ENCODE measurements around the gene GPR137B. TPM values are rescaled to one million over a fixed set of nuclear protein-coding genes. Genes with fewer than 3 reads are reported as not detected.

Gene GPR137B
- total RNA-seq, 1 experiment from 2014 or later: 26.8 TPM

GRCh38 chr1:236172041-236172579 lies 29.8 kb downstream of the GPR137B start:
- peaks cover 14% of the 10 kb centered on the region; the same call in 1 of the 2 replicates for H4K20me1 ChIP-seq (ENCODE audit: insufficient read depth, low read depth, low read length)
- H2AFZ ChIP-seq (ENCODE audit: low read length): no peak overlapping the region
- peaks cover 3% of the 10 kb centered on the region; the same call in 1 of the 2 replicates for H3K4me1 ChIP-seq (ENCODE audit: low read length)
- H3K27ac ChIP-seq (ENCODE audit: low read length): no peak overlapping the region
- no peaks in the 10 kb centered on the region for H3K27me3 ChIP-seq (ENCODE audit: low read length)
- H3K9me3 ChIP-seq (ENCODE audit: low read length): no peaks in the 10 kb centered on the region
- H3K9ac ChIP-seq (ENCODE audit: low read length): no peak overlapping the region
- H3K4me2 ChIP-seq (ENCODE audit: low read depth, low read length, poor library complexity, severe bottlenecking): no peak overlapping the region
- no peak for DNase-seq
- no peaks in the 10 kb centered on the region for H3K79me2 ChIP-seq (ENCODE audit: low read length)
- H3K36me3 ChIP-seq (ENCODE audit: insufficient read depth, low read length): no peaks in the 10 kb centered on the region
- H3K9me2 ChIP-seq (replicated peaks; ENCODE audit: insufficient read depth, low read length): no peaks in the 10 kb centered on the region
- H3K4me3 ChIP-seq (ENCODE audit: low read length): no peak overlapping the region

- Histone ChIP-seq H3K4me3 (ENCODE audit: low read length) (no peak overlapping the region), H3K9ac (ENCODE audit: low read length) (no peak overlapping the region), H2AFZ (ENCODE audit: low read length) (no peak overlapping the region), H3K27ac (ENCODE audit: low read length) (no peak overlapping the region), H3K79me2 (ENCODE audit: low read length) (no peaks in the 10 kb centered on the region), H3K36me3 (ENCODE audit: insufficient read depth, low read length) (no peaks in the 10 kb centered on the region), H3K4me1 (ENCODE audit: low read length) (peaks cover 3% of the 10 kb centered on the region; the same call in 1 of the 2 replicates), H3K9me3 (ENCODE audit: low read length) (no peaks in the 10 kb centered on the region), H4K20me1 (ENCODE audit: insufficient read depth, low read depth, low read length) (peaks cover 12% of the 10 kb centered on the region; the same call in 1 of the 2 replicates), H3K9me2 (replicated peaks; ENCODE audit: insufficient read depth, low read length) (no peaks in the 10 kb centered on the region), H3K27me3 (ENCODE audit: low read length) (no peaks in the 10 kb centered on the region), H3K4me2 (ENCODE audit: low read depth, low read length, poor library complexity, severe bottlenecking) (no peak overlapping the region)
- no peak for DNase-seq
These were observed 30.9 kb downstream of the GPR137B start for GRCh38 chr1:236173174-236173767.

GRCh38 chr1:236175642-236176336 lies 33.5 kb downstream of the GPR137B start:
- Histone ChIP-seq H3K79me2 (ENCODE audit: low read length) (no peaks in the 10 kb centered on the region), H2AFZ (ENCODE audit: low read length) (no peak overlapping the region), H3K9me2 (replicated peaks; ENCODE audit: insufficient read depth, low read length) (no peaks in the 10 kb centered on the region), H3K9me3 (ENCODE audit: low read length) (no peaks in the 10 kb centered on the region), H3K4me2 (ENCODE audit: low read depth, low read length, poor library complexity, severe bottlenecking) (no peak overlapping the region), H3K27ac (ENCODE audit: low read length) (no peak overlapping the region), H3K27me3 (ENCODE audit: low read length) (no peaks in the 10 kb centered on the region), H3K4me3 (ENCODE audit: low read length) (no peak overlapping the region), H4K20me1 (ENCODE audit: insufficient read depth, low read depth, low read length) (peaks cover 2% of the 10 kb centered on the region; the same call in 1 of the 2 replicates), H3K4me1 (ENCODE audit: low read length) (peaks cover 3% of the 10 kb centered on the region; the same call in 1 of the 2 replicates), H3K9ac (ENCODE audit: low read length) (no peak overlapping the region), H3K36me3 (ENCODE audit: insufficient read depth, low read length) (no peaks in the 10 kb centered on the region)
- peak; percentile 32 for DNase-seq

- H3K4me1 ChIP-seq (ENCODE audit: low read length): peaks cover 3% of the 10 kb centered on the region; the same call in 1 of the 2 replicates
- peaks cover 2% of the 10 kb centered on the region; the same call in 1 of the 2 replicates for H4K20me1 ChIP-seq (ENCODE audit: insufficient read depth, low read depth, low read length)
- no peaks in the 10 kb centered on the region for H3K9me2 ChIP-seq (replicated peaks; ENCODE audit: insufficient read depth, low read length)
- H3K4me2 ChIP-seq (ENCODE audit: low read depth, low read length, poor library complexity, severe bottlenecking): no peak overlapping the region
- no peaks in the 10 kb centered on the region; the same call in 1 of the 2 replicates for H3K36me3 ChIP-seq (ENCODE audit: insufficient read depth, low read length)
- H3K9me3 ChIP-seq (ENCODE audit: low read length): no peaks in the 10 kb centered on the region
- H3K79me2 ChIP-seq (ENCODE audit: low read length): no peaks in the 10 kb centered on the region
- no peak overlapping the region for H3K27ac ChIP-seq (ENCODE audit: low read length)
- DNase-seq: no peak
- H3K4me3 ChIP-seq (ENCODE audit: low read length): no peak overlapping the region
- no peak overlapping the region for H2AFZ ChIP-seq (ENCODE audit: low read length)
- H3K9ac ChIP-seq (ENCODE audit: low read length): no peak overlapping the region
- no peaks in the 10 kb centered on the region for H3K27me3 ChIP-seq (ENCODE audit: low read length)
These were observed 34.3 kb downstream of the GPR137B start for GRCh38 chr1:236176337-236177336.

GRCh38 chr1:236179634-236180033 lies 37.3 kb downstream of the GPR137B start:
- H3K4me2 ChIP-seq (ENCODE audit: low read depth, low read length, poor library complexity, severe bottlenecking): no peak overlapping the region
- H3K27me3 ChIP-seq (ENCODE audit: low read length): no peaks in the 10 kb centered on the region
- no peak overlapping the region for H3K4me3 ChIP-seq (ENCODE audit: low read length)
- H3K4me1 ChIP-seq (ENCODE audit: low read length): peaks cover 3% of the 10 kb centered on the region; the same call in 1 of the 2 replicates
- peaks cover 2% of the 10 kb centered on the region; the same call in 1 of the 2 replicates for H4K20me1 ChIP-seq (ENCODE audit: insufficient read depth, low read depth, low read length)
- no peaks in the 10 kb centered on the region; the same call in 1 of the 2 replicates for H3K36me3 ChIP-seq (ENCODE audit: insufficient read depth, low read length)
- H3K9ac ChIP-seq (ENCODE audit: low read length): no peak overlapping the region
- no peaks in the 10 kb centered on the region for H3K79me2 ChIP-seq (ENCODE audit: low read length)
- DNase-seq: no peak
- H3K9me2 ChIP-seq (replicated peaks; ENCODE audit: insufficient read depth, low read length): no peaks in the 10 kb centered on the region
- no peak overlapping the region for H3K27ac ChIP-seq (ENCODE audit: low read length)
- no peak overlapping the region for H2AFZ ChIP-seq (ENCODE audit: low read length)
- no peaks in the 10 kb centered on the region for H3K9me3 ChIP-seq (ENCODE audit: low read length)

GRCh38 chr1:236181059-236181458 lies 38.7 kb downstream of the GPR137B start:
- H3K79me2 ChIP-seq (ENCODE audit: low read length): no peaks in the 10 kb centered on the region
- H3K9ac ChIP-seq (ENCODE audit: low read length): no peak overlapping the region
- H3K36me3 ChIP-seq (ENCODE audit: insufficient read depth, low read length): peaks cover 3% of the 10 kb centered on the region; the same call in 1 of the 2 replicates
- no peaks in the 10 kb centered on the region for H3K27me3 ChIP-seq (ENCODE audit: low read length)
- H3K9me3 ChIP-seq (ENCODE audit: low read length): no peaks in the 10 kb centered on the region
- H2AFZ ChIP-seq (ENCODE audit: low read length): no peak overlapping the region
- H3K27ac ChIP-seq (ENCODE audit: low read length): no peak overlapping the region
- no peak for DNase-seq
- no peak overlapping the region for H3K4me2 ChIP-seq (ENCODE audit: low read depth, low read length, poor library complexity, severe bottlenecking)
- no peaks in the 10 kb centered on the region for H3K4me1 ChIP-seq (ENCODE audit: low read length)
- no peak overlapping the region for H3K4me3 ChIP-seq (ENCODE audit: low read length)
- H3K9me2 ChIP-seq (replicated peaks; ENCODE audit: insufficient read depth, low read length): no peaks in the 10 kb centered on the region
- H4K20me1 ChIP-seq (ENCODE audit: insufficient read depth, low read depth, low read length): 0 out of 2 replicates have a peak, but pooled peaks cover 2% of the 10 kb centered on the region

GRCh38 chr1:236185687-236186086 lies 43.3 kb downstream of the GPR137B start:
- Histone ChIP-seq H2AFZ (ENCODE audit: low read length) (no peak overlapping the region), H3K36me3 (ENCODE audit: insufficient read depth, low read length) (peaks cover 3% of the 10 kb centered on the region; the same call in 1 of the 2 replicates), H3K79me2 (ENCODE audit: low read length) (no peaks in the 10 kb centered on the region), H3K9me3 (ENCODE audit: low read length) (no peaks in the 10 kb centered on the region), H3K4me3 (ENCODE audit: low read length) (no peak overlapping the region), H4K20me1 (ENCODE audit: insufficient read depth, low read depth, low read length) (no peaks in the 10 kb centered on the region), H3K9ac (ENCODE audit: low read length) (no peak overlapping the region), H3K27me3 (ENCODE audit: low read length) (no peaks in the 10 kb centered on the region), H3K27ac (ENCODE audit: low read length) (no peak overlapping the region), H3K4me2 (ENCODE audit: low read depth, low read length, poor library complexity, severe bottlenecking) (no peak overlapping the region), H3K4me1 (ENCODE audit: low read length) (no peaks in the 10 kb centered on the region), H3K9me2 (replicated peaks; ENCODE audit: insufficient read depth, low read length) (no peaks in the 10 kb centered on the region)
- no peak for DNase-seq

Measured in Karpas-422 (cell line).